Liver (tissue), 9 donors: ENCODE measurements around the gene DMC1. TPM values are rescaled to one million over a fixed set of nuclear protein-coding genes. Genes with fewer than 3 reads are reported as not detected.

Experiments used
- DNase-seq: peaks from one replicate; pipeline ENCODE4 v3.0.0-alpha.2; 2017; ENCODE audit warnings: low spot score
- H3K27ac ChIP-seq, 2 donors: one replicate each; pipeline ENCODE4 v1.7.0; 2013; ENCODE audit warnings: inconsistent platforms in 2 of 2, low read length in 2 of 2, control low read depth in 1 of 2, low read depth in 1 of 2, mild to moderate bottlenecking in 1 of 2
- H3K27me3 ChIP-seq, 4 donors: one replicate each; pipeline versions ENCODE4 v1.6.1 to v1.7.0; 2013; ENCODE audit warnings: low read length in 3 of 4, inconsistent platforms in 1 of 4, mild to moderate bottlenecking in 1 of 4, moderate library complexity in 1 of 4; ENCODE audit not compliant: control insufficient read depth in 4 of 4, insufficient read depth in 4 of 4
- H3K36me3 ChIP-seq, 4 donors: one replicate each; pipeline versions ENCODE4 v1.6.1 to v1.7.0; 2013; ENCODE audit warnings: low read length in 3 of 4, mild to moderate bottlenecking in 3 of 4, low read depth in 1 of 4, moderate library complexity in 1 of 4; ENCODE audit not compliant: control insufficient read depth in 4 of 4, insufficient read depth in 3 of 4
- H3K4me1 ChIP-seq, 4 donors: one replicate each; pipeline versions ENCODE4 v1.6.1 to v1.7.0; 2013; ENCODE audit warnings: low read length in 3 of 4, mild to moderate bottlenecking in 3 of 4, moderate library complexity in 1 of 4; ENCODE audit not compliant: control insufficient read depth in 4 of 4, insufficient read depth in 4 of 4
- H3K4me3 ChIP-seq, 3 donors: one replicate each; pipeline versions ENCODE4 v1.6.1 to v1.7.0; 2013; ENCODE audit warnings: low read length in 3 of 3, control low read depth in 1 of 3, low read depth in 1 of 3, mild to moderate bottlenecking in 1 of 3
- H3K9ac ChIP-seq, 2 donors: one replicate each; pipeline ENCODE4 v1.7.0; 2013; ENCODE audit warnings: low read length in 2 of 2, mild to moderate bottlenecking in 2 of 2, moderate library complexity in 2 of 2, control low read depth in 1 of 2, low read depth in 1 of 2
- H3K9me3 ChIP-seq, 4 donors: one replicate each; pipeline versions ENCODE4 v1.6.1 to v1.7.0; 2013; ENCODE audit warnings: low read length in 3 of 4; ENCODE audit not compliant: control insufficient read depth in 4 of 4
- ATF3 ChIP-seq: IDR thresholded peaks from 2 replicates; pipeline ENCODE4 v1.6.1; 2016; ENCODE audit warnings: antibody characterized with exemption
- FOXA1 ChIP-seq: IDR thresholded peaks from 2 replicates; pipeline ENCODE4 v1.6.1; 2016; ENCODE audit warnings: antibody characterized with exemption
- HNF4A ChIP-seq, 2 donors: conservative IDR thresholded peaks; 2 replicates each; pipeline ENCODE4 v1.6.1; 2016; ENCODE audit warnings: antibody characterized with exemption in 2 of 2, mild to moderate bottlenecking in 2 of 2
- HNF4G ChIP-seq: IDR thresholded peaks from 2 replicates; pipeline ENCODE4 v1.6.1; 2016; ENCODE audit warnings: antibody characterized with exemption
- JUND ChIP-seq, 2 donors: IDR thresholded peaks; 2 replicates each; pipeline ENCODE4 v1.6.1; 2016; ENCODE audit warnings: antibody characterized with exemption in 2 of 2
- NR2F2 ChIP-seq: IDR thresholded peaks from 2 replicates; pipeline ENCODE4 v1.6.1; 2016; ENCODE audit warnings: antibody characterized with exemption
- RXRA ChIP-seq, 2 donors: IDR thresholded peaks; 2 replicates each; pipeline ENCODE4 v1.6.1; 2017 to 2018; ENCODE audit warnings: antibody characterized with exemption in 2 of 2, mild to moderate bottlenecking in 1 of 2
- TAF1 ChIP-seq: conservative IDR thresholded peaks from 2 replicates; pipeline ENCODE4 v1.6.1; 2016; ENCODE audit warnings: antibody characterized with exemption, mild to moderate bottlenecking
- YY1 ChIP-seq: IDR thresholded peaks from 2 replicates; pipeline ENCODE4 v1.6.1; 2016; ENCODE audit warnings: antibody characterized with exemption, mild to moderate bottlenecking
- WGBS: extraction: QIAGEN DNeasy Blood & Tissue Kit; methylation state at CpG from one replicate; pipeline ENCODE4 v1.1.7; 2013; 5-methylcytosine and 5-hydroxymethylcytosine counted together
- polyA plus RNA-seq, 2 donors: library from polyadenylated mRNA; stranded (reverse) in 1 of 2; unstranded in 1 of 2; fragments of 200-250 nt in 1 of 2; fragments of >200 nt in 1 of 2; fragmentation: Nextera tagmentation in 1 of 2; extraction: Ambion mirVana in 1 of 2; gene quantifications; one replicate each; pipeline versions ENCODE4 v1.2.1 to v1.2.3, GENCODE V29; 2013 to 2015
- total RNA-seq, 2 donors: library from RNA; depleted of rRNA; stranded (reverse); fragments of >200 nt; gene quantifications; one replicate each; pipeline ENCODE4 v1.2.3, GENCODE V29; 2014
- TF ChIP-seq, protein P1 (sequence below): IDR thresholded peaks from 2 replicates; pipeline ENCODE4 v1.6.1; 2016; ENCODE audit warnings: antibody characterized with exemption
- TF ChIP-seq, protein P2 (sequence below): fragments of 150-350 bp; IDR thresholded peaks from 2 replicates; pipeline ENCODE4 v1.5.1; 2017; ENCODE audit warnings: improper control_type of control experiment, low read depth, low read length; ENCODE audit not compliant: missing input control
- donor health status: healthy.
- donor health status: healthy.
- donor health status: healthy.
- donor health status: healthy.
- donor health status: healthy.

Gene DMC1
- total and polyA plus RNA-seq, 4 donors = 0.25 to 6.8 (median 1.1) TPM; not detected in 1

- TF ChIP-seq, protein P1, sequence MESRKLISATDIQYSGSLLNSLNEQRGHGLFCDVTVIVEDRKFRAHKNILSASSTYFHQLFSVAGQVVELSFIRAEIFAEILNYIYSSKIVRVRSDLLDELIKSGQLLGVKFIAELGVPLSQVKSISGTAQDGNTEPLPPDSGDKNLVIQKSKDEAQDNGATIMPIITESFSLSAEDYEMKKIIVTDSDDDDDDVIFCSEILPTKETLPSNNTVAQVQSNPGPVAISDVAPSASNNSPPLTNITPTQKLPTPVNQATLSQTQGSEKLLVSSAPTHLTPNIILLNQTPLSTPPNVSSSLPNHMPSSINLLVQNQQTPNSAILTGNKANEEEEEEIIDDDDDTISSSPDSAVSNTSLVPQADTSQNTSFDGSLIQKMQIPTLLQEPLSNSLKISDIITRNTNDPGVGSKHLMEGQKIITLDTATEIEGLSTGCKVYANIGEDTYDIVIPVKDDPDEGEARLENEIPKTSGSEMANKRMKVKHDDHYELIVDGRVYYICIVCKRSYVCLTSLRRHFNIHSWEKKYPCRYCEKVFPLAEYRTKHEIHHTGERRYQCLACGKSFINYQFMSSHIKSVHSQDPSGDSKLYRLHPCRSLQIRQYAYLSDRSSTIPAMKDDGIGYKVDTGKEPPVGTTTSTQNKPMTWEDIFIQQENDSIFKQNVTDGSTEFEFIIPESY = peak; percentile 57
- TF ChIP-seq HNF4G (no peak), ATF3 (peak; percentile 39), NR2F2 (no peak), YY1 (peak; percentile 98), TAF1 (peak; percentile 37)
- TF ChIP-seq, protein P2, sequence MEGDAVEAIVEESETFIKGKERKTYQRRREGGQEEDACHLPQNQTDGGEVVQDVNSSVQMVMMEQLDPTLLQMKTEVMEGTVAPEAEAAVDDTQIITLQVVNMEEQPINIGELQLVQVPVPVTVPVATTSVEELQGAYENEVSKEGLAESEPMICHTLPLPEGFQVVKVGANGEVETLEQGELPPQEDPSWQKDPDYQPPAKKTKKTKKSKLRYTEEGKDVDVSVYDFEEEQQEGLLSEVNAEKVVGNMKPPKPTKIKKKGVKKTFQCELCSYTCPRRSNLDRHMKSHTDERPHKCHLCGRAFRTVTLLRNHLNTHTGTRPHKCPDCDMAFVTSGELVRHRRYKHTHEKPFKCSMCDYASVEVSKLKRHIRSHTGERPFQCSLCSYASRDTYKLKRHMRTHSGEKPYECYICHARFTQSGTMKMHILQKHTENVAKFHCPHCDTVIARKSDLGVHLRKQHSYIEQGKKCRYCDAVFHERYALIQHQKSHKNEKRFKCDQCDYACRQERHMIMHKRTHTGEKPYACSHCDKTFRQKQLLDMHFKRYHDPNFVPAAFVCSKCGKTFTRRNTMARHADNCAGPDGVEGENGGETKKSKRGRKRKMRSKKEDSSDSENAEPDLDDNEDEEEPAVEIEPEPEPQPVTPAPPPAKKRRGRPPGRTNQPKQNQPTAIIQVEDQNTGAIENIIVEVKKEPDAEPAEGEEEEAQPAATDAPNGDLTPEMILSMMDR = no peak
These were observed 63.6 kb downstream of the DMC1 start, which contains the start of gene DDX17 (continued) for GRCh38 chr22:38506118-38506962.

DNA sequence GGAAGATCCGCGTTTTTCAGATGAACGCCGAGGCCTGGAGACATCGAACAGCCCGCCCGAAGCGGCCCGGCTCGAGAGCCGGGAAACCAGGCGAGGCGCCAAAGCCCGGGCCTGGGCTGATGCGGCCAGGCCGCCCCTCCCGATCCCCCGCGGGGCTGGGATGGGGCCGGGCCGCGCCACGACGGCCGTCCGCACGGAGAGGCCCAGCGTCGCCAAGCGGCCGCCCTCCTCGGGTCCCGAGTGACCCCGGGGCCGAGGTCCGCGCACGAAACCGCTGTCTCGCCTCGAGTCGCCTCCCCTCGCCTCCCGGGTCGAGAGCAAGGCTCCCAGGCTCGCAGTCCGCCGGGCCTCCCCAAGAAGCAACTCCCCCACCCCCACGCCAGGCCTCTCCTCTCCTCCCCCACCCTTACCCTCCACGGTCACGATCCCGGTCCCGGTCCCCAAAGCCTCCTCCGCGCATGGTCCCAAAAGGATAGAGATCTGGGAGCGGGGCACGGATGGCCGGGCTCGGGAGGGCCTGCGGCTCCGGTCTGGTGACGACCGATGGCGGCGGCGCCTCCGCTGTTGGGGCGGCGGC, 64.4 kb downstream of the DMC1 start:
- TF ChIP-seq HNF4A (conservative IDR thresholded peaks at IDR 0.05) = peak in 1 of 2 donors; percentile 26
- no peak for TF ChIP-seq FOXA1
- Histone ChIP-seq H3K36me3 (peaks cover 0 to 6% (median 4%) of the 10 kb centered on the region in 4 donors), H3K27ac (peak overlapping the region; percentile 100), H3K4me1 (peaks cover 3 to 44% (median 13%) of the 10 kb centered on the region in 4 donors), H3K9me3 (no peaks in the 10 kb centered on the region), H3K9ac (peak overlapping the region; percentile 97 to 98), H3K27me3 (no peaks in the 10 kb centered on the region), H3K4me3 (peak overlapping the region; percentile 65 to 87 (median 85))
- peak; percentile 81 for DNase-seq
- WGBS = 1% methylated on average over 69 of the region's 69 CpGs

DNA sequence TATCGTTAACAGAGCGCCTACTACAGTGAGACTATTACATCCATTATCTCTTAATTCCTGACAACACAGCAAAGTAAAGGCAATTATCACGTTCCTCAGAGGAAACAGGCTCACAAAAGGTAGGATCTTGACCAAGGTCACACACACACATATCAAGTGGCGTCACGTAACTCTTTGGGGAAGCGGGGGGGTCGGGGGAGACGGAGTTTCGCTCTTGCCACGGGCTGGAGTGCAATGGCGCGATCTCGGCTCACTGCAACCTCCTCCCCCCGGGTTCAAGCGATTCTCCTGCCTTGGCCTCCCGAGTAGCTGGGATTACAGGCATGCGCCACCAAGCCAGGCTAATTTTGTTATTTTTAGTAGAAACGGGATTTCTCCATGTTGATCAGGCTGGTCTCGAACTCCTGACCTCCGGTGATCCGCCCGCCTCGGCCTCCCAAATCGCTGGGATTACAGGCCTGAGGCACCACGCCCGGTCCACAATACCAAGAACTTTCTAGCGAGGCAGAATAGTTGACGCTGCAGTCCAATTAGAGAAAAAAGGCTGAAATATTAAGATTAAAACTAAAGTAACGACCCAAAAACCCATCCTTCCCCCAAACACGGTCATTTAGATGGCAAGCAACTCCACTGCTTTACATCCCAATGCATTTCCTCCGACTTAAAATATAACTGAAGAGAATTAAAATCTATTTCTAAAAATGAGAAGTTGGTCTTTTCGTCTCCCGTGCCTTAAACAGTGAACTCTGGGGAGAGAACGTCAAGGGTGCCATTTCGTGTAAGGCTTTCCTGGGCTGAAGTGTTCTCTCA, 65.0 kb downstream of the DMC1 start:
- peak overlapping the region; percentile 100 for H3K27ac ChIP-seq
- H3K4me3 ChIP-seq = peak overlapping the region; percentile 65 to 87 (median 85)
- H3K9ac ChIP-seq = peak overlapping the region; percentile 97 to 98
- TF ChIP-seq YY1 (peak; percentile 23), TAF1 (no peak), HNF4G (no peak), JUND (IDR thresholded peaks at IDR 0.05) (no peak), RXRA (IDR thresholded peaks at IDR 0.05) (peak in 1 of 2 donors; percentile 12)
- no peaks in the 10 kb centered on the region for H3K9me3 ChIP-seq
- no peaks in the 10 kb centered on the region for H3K27me3 ChIP-seq
- peaks cover 3 to 44% (median 13%) of the 10 kb centered on the region in 4 donors for H3K4me1 ChIP-seq
- WGBS = 2% methylated on average over 35 of the region's 35 CpGs
- H3K36me3 ChIP-seq = peaks cover 0 to 10% (median 6%) of the 10 kb centered on the region in 4 donors
- peak; percentile 58 for DNase-seq
